NCI-H1436 (cell line): ENCODE measurements around the gene L3MBTL2.

Source experiments
- DNase-seq: peaks from one replicate; lab custom pipeline; 2025; lab: John Stamatoyannopoulos, UW

The L3MBTL2 gene

GRCh38 chr22:41273128-41273527, 68.0 kb downstream of the L3MBTL2 start:
- no peak for DNase-seq

- DNase-seq, result no peak
These were observed 69.7 kb downstream of the L3MBTL2 start for GRCh38 chr22:41274856-41275255.

- peak; percentile 2 for DNase-seq
These were observed 75.0 kb downstream of the L3MBTL2 start for GRCh38 chr22:41280065-41280464.

GRCh38 chr22:41280854-41281253, 75.7 kb downstream of the L3MBTL2 start:
- no peak for DNase-seq
